MG63 (cell line): ENCODE results near the gene CDR2L. TPM values are rescaled to one million over a fixed set of nuclear protein-coding genes. Genes with fewer than 3 reads are reported as not detected.
A peak's percentile ranks its signal among the peaks of the same experiment; 100 is the strongest.

Experiments used
- DNase-seq: peaks from one replicate; pipeline ENCODE4 v3.0.0-alpha.2; 2020
- H3K27me3 ChIP-seq: fragments of 250-450 bp; sonication (Bioruptor Pico); 2 replicates; pipeline ENCODE4 v1.5.1; 2020; ENCODE audit warnings: mild to moderate bottlenecking, moderate library complexity
- H3K36me3 ChIP-seq: fragments of 250-450 bp; sonication (Bioruptor Pico); 2 replicates; pipeline ENCODE4 v1.5.1; 2020; ENCODE audit warnings: mild to moderate bottlenecking, moderate library complexity
- H3K4me3 ChIP-seq: fragments of 250-450 bp; sonication (Bioruptor Pico); 2 replicates; pipeline ENCODE4 v1.5.1; 2020; ENCODE audit warnings: mild to moderate bottlenecking, moderate library complexity
- H3K9me3 ChIP-seq: fragments of 250-450 bp; sonication (Bioruptor Pico); 2 replicates; pipeline ENCODE4 v1.5.1; 2020; ENCODE audit warnings: mild to moderate bottlenecking, moderate library complexity
- total RNA-seq: library from RNA; depleted of rRNA; stranded (reverse); fragments of >200 nt; shearing (Covaris generic); gene quantifications from 2 replicates; pipeline ENCODE4 v1.2.3, GENCODE V29; 2014; ENCODE audit warnings: low replicate concordance; rRNA removed

The CDR2L gene
- 2.2 and 4.2 TPM in 2 replicates for total RNA-seq

GRCh38 chr17:74987418-74987908, at the start of gene CDR2L:
TSS of gene CDR2L (plus strand) at chr17:74987632. CDS start at chr17:74988044, 412 bp downstream.
- H3K4me3 ChIP-seq, result peak within 1 kb of the TSS; percentile 71
- H3K36me3 ChIP-seq, result no peaks in the 10 kb centered on the region
- no peaks in the 10 kb centered on the region for H3K27me3 ChIP-seq
- H3K9me3 ChIP-seq, result no peaks in the 10 kb centered on the region
- peak; percentile 95 for DNase-seq

- no peak for DNase-seq
- Histone ChIP-seq H3K9me3 (no peaks in the 10 kb centered on the region), H3K4me3 (no peak overlapping the region), H3K36me3 (no peaks in the 10 kb centered on the region), H3K27me3 (peaks cover 55% of the 10 kb centered on the region)
These were observed 49.1 kb upstream of the CDR2L start for GRCh38 chr17:74938194-74938950.

- no peak for DNase-seq
- H3K36me3 ChIP-seq, result no peaks in the 10 kb centered on the region
- H3K4me3 ChIP-seq, result no peak overlapping the region
- H3K9me3 ChIP-seq, result no peaks in the 10 kb centered on the region
- peaks cover 64% of the 10 kb centered on the region for H3K27me3 ChIP-seq
These were observed 47.9 kb upstream of the CDR2L start for GRCh38 chr17:74939534-74939933.

- peaks cover 69% of the 10 kb centered on the region for H3K27me3 ChIP-seq
- no peaks in the 10 kb centered on the region for H3K36me3 ChIP-seq
- no peak for DNase-seq
- H3K9me3 ChIP-seq, result no peaks in the 10 kb centered on the region
- H3K4me3 ChIP-seq, result no peak overlapping the region
These were observed 46.2 kb upstream of the CDR2L start for GRCh38 chr17:74941128-74941725.

- DNase-seq, result no peak
- Histone ChIP-seq H3K9me3 (no peaks in the 10 kb centered on the region), H3K4me3 (no peak overlapping the region), H3K27me3 (peaks cover 54% of the 10 kb centered on the region), H3K36me3 (no peaks in the 10 kb centered on the region)
These were observed 43.5 kb upstream of the CDR2L start for GRCh38 chr17:74943808-74944522.

- no peak for DNase-seq
These were observed 41.9 kb upstream of the CDR2L start for GRCh38 chr17:74945543-74945942.

GRCh38 chr17:74946641-74947040, 40.8 kb upstream of the CDR2L start:
- Histone ChIP-seq H3K4me3 (no peak overlapping the region), H3K27me3 (peaks cover 50% of the 10 kb centered on the region), H3K9me3 (no peaks in the 10 kb centered on the region), H3K36me3 (no peaks in the 10 kb centered on the region)
- DNase-seq, result no peak

More at GRCh38 chr17:74945543-74945942, 41.9 kb upstream of the CDR2L start:
- no peak overlapping the region for H3K4me3 ChIP-seq
- peaks cover 48% of the 10 kb centered on the region for H3K27me3 ChIP-seq
- no peaks in the 10 kb centered on the region for H3K9me3 ChIP-seq
- H3K36me3 ChIP-seq, result no peaks in the 10 kb centered on the region

GRCh38 chr17:74947041-74947754, 40.2 kb upstream of the CDR2L start:
- no peak for DNase-seq
- Histone ChIP-seq H3K4me3 (no peak overlapping the region), H3K36me3 (no peaks in the 10 kb centered on the region), H3K27me3 (peaks cover 47% of the 10 kb centered on the region), H3K9me3 (no peaks in the 10 kb centered on the region)

- no peaks in the 10 kb centered on the region for H3K9me3 ChIP-seq
- no peak overlapping the region for H3K4me3 ChIP-seq
- peaks cover 23% of the 10 kb centered on the region for H3K27me3 ChIP-seq
- DNase-seq, result no peak
- H3K36me3 ChIP-seq, result no peaks in the 10 kb centered on the region
These were observed 37.8 kb upstream of the CDR2L start for GRCh38 chr17:74949455-74950115.

- DNase-seq, result no peak
These were observed 37.2 kb upstream of the CDR2L start for GRCh38 chr17:74950207-74950606.

GRCh38 chr17:74951065-74951464, 36.4 kb upstream of the CDR2L start:
- no peaks in the 10 kb centered on the region for H3K9me3 ChIP-seq
- no peak overlapping the region for H3K4me3 ChIP-seq
- H3K36me3 ChIP-seq, result no peaks in the 10 kb centered on the region
- DNase-seq, result no peak
- peaks cover 8% of the 10 kb centered on the region for H3K27me3 ChIP-seq

More at GRCh38 chr17:74950207-74950606, 37.2 kb upstream of the CDR2L start:
- Histone ChIP-seq H3K9me3 (no peaks in the 10 kb centered on the region), H3K36me3 (no peaks in the 10 kb centered on the region), H3K4me3 (no peak overlapping the region), H3K27me3 (peaks cover 16% of the 10 kb centered on the region)

- Histone ChIP-seq H3K27me3 (peaks cover 2% of the 10 kb centered on the region; the same call in 1 of the 2 replicates), H3K36me3 (no peaks in the 10 kb centered on the region), H3K4me3 (no peak overlapping the region), H3K9me3 (no peaks in the 10 kb centered on the region)
- DNase-seq, result no peak
These were observed 35.6 kb upstream of the CDR2L start for GRCh38 chr17:74951680-74952421.

GRCh38 chr17:74952431-74953133, 34.9 kb upstream of the CDR2L start:
- Histone ChIP-seq H3K9me3 (no peaks in the 10 kb centered on the region), H3K4me3 (no peak overlapping the region), H3K27me3 (peaks cover 2% of the 10 kb centered on the region; the same call in 1 of the 2 replicates), H3K36me3 (no peaks in the 10 kb centered on the region)
- no peak for DNase-seq

- no peaks in the 10 kb centered on the region for H3K36me3 ChIP-seq
- H3K4me3 ChIP-seq, result no peak overlapping the region
- H3K27me3 ChIP-seq, result peaks cover 2% of the 10 kb centered on the region; the same call in 1 of the 2 replicates
- no peak for DNase-seq
- no peaks in the 10 kb centered on the region for H3K9me3 ChIP-seq
These were observed 34.2 kb upstream of the CDR2L start for GRCh38 chr17:74953134-74953687.

- Histone ChIP-seq H3K4me3 (no peak overlapping the region), H3K27me3 (peaks cover 2% of the 10 kb centered on the region; the same call in 1 of the 2 replicates), H3K36me3 (no peaks in the 10 kb centered on the region), H3K9me3 (no peaks in the 10 kb centered on the region)
- DNase-seq, result no peak
These were observed 33.3 kb upstream of the CDR2L start for GRCh38 chr17:74954115-74954514.
